ENCODE data around the gene RASD1.

RASD1 gene

GRCh38 chr17:17526369-17526768, 30.2 kb upstream of the RASD1 start:
- DNase-seq, result no peak

- DNase-seq, result no peak
Observed at GRCh38 chr17:17525956-17526355, 29.8 kb upstream of the RASD1 start.

GRCh38 chr17:17525311-17525710, 29.1 kb upstream of the RASD1 start:
- peak; percentile 66 for DNase-seq

GRCh38 chr17:17523731-17524490, 27.7 kb upstream of the RASD1 start:
- DNase-seq, result peak; percentile 41

GRCh38 chr17:17523001-17523730, 27.0 kb upstream of the RASD1 start:
- peak; percentile 76 for DNase-seq

GRCh38 chr17:17520599-17521232, 24.5 kb upstream of the RASD1 start:
- DNase-seq, result no peak

GRCh38 chr17:17519886-17520285, 23.7 kb upstream of the RASD1 start:
- no peak for DNase-seq

- DNase-seq, result no peak
Observed at GRCh38 chr17:17518951-17519350, 22.8 kb upstream of the RASD1 start.

- no peak for DNase-seq
Observed at GRCh38 chr17:17518014-17518413, 21.8 kb upstream of the RASD1 start.

- no peak for DNase-seq
Observed at GRCh38 chr17:17516941-17517720, 20.9 kb upstream of the RASD1 start.

GRCh38 chr17:17515934-17516930, 20.0 kb upstream of the RASD1 start:
- DNase-seq, result no peak

GRCh38 chr17:17514993-17515933, 19.1 kb upstream of the RASD1 start:
- DNase-seq, result no peak

- DNase-seq, result no peak
Observed at GRCh38 chr17:17514361-17514992, 18.3 kb upstream of the RASD1 start.

- no peak for DNase-seq
Observed at GRCh38 chr17:17513626-17514025, 17.4 kb upstream of the RASD1 start.

- no peak for DNase-seq
Observed at GRCh38 chr17:17512866-17513265, 16.7 kb upstream of the RASD1 start.

GRCh38 chr17:17511881-17512858, 16.0 kb upstream of the RASD1 start:
- DNase-seq, result no peak

GRCh38 chr17:17511293-17511741, 15.1 kb upstream of the RASD1 start:
- no peak for DNase-seq

- DNase-seq, result no peak
Observed at GRCh38 chr17:17510456-17511292, 14.5 kb upstream of the RASD1 start.
